Right kidney (tissue), 9 donors: ENCODE results near the gene KRTAP4-12.
"Not testable (repeated sequence)": the region's sequence is repeated elsewhere in the genome, so short reads cannot be mapped to it uniquely, and the experiment has no call there.

Experiments
- DNase-seq: peaks from one replicate; pipeline ENCODE4 v3.0.0-alpha.2; 2016
- long read RNA-seq, 8 donors: transcript quantifications; one replicate each; lab custom pipeline, GENCODE V29; 2026

The KRTAP4-12 gene
- long read RNA-seq, donor 1 = 0 reads
- long read RNA-seq, donor 2 = 0 reads
- long read RNA-seq, donor 3 = 0 reads
- long read RNA-seq, donor 4 = 0 reads
- long read RNA-seq, donor 5 = 0 reads
- long read RNA-seq, donor 6 = 0 reads
- long read RNA-seq, donor 7 = 0 reads
- long read RNA-seq, donor 8 = 0 reads

GRCh38 chr17:41123991-41124371 lies at the start of gene KRTAP4-12:
TSS of gene KRTAP4-12 (minus strand) at chr17:41124182. CDS start at chr17:41124122, 60 bp downstream.
- not testable (repeated sequence) for DNase-seq

DNA sequence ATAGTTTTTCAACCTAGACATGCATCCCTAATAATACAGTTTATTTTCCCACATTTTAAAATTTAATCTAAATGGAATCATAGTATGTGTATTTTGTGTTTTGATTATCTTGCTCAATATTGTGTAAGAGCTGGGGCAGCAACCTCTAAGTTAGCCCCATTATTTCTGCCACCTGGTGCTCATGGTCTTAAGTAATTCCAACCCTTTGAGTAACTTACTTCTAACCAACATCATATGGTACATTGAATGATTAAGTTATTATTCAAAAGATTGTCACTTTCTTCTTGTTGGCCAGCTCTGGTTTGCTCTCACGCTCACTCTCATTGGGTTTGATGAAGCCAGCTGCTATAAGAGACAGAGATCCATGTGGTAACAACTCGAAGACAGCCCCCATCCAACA lies 47.9 kb upstream of the KRTAP4-12 start:
- no peak for DNase-seq

DNA sequence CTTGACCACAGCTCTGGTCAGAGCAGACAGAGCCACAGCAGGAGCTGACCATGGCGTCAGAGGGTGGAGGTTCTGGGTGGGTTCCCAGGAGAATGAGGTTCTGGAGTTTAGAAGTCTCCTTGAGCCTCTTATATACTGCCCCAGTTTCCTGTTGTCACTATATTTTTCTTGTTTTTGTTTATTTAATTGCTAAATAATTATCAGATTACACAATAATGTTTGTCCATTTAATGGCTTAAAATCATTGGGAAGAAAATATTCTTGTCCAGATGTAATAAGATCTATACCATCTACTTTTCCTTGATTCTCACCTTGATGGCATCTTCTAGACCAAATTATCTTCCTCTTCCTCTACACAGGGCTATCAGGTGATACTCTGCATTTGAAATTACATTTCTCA lies 44.1 kb upstream of the KRTAP4-12 start, which contains the start of gene KRTAP4-3:
KRTAP4-3 (minus strand) TSS at position 101 of the 400 bp plus-strand sequence; CDS start at position 52, 49 bp downstream.
- DNase-seq = no peak

DNA sequence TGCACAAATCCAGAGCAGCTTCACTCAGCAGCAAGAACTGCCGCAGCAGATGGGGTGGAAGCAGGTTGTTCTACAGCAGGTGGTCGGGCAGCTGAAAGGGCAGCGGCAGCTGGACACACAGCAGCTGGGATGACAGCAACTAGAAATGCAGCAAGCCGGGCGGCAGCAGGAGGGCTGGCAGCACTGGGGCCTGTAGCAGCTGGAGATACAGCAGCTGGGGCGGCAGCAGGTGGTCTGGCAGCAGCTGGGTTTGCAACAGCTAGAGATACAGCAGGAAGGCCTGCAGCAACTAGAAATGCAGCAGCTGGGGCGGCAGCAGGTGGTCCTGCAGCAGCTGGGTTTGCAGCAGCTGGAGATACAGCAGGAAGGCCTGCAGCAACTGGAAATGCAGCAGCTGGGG lies 43.6 kb upstream of the KRTAP4-12 start:
- no peak for DNase-seq

DNA sequence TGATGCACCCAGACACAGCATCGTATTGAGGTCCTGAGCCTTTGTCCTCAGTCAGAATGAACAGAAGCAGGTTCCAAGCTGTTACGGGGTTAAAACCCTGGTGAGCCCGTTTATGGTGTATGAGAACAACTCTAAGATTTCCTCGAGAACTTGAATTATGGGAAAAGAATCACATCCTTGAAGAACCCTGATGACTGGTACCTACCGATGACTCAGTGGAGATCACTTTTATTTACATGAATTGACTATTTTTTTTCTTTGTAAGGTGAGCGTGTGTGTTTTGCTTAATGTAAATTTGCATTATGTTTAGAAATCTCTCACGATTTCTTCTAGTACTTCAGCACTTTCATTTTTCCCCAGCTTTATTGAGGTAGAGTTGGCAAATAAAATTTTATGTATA lies 39.8 kb upstream of the KRTAP4-12 start:
- no peak for DNase-seq

- DNase-seq = no peak
Observed at GRCh38 chr17:41160648-41161047, 36.7 kb upstream of the KRTAP4-12 start, which contains the start of gene KRTAP4-4. TSS of gene KRTAP4-4 (minus strand) at chr17:41160748. CDS start at chr17:41160691, 57 bp downstream.

DNA sequence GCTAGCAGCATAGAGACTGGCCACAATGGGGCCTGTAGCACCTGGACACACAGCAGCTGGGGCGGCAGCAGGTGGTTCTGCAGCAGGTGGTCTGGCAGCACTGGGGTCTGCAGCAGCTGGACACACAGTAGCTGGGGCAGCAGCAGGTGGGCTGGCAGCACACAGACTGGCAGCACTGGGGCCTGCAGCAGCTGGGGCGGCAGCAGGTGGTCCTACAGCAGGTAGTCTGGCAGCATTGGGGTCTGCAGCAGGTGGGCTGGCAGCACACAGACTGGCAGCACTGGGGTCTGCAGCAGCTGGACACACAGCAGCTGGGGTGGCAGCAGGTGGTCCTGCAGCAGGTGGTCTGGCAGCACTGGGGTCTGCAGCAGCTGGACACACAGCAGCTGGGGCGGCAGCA lies 36.2 kb upstream of the KRTAP4-12 start:
- DNase-seq = not testable (repeated sequence)

GRCh38 chr17:41153856-41154255 lies 29.9 kb upstream of the KRTAP4-12 start:
- no peak for DNase-seq

GRCh38 chr17:41151525-41151924 lies 27.5 kb upstream of the KRTAP4-12 start:
- DNase-seq = no peak

DNA sequence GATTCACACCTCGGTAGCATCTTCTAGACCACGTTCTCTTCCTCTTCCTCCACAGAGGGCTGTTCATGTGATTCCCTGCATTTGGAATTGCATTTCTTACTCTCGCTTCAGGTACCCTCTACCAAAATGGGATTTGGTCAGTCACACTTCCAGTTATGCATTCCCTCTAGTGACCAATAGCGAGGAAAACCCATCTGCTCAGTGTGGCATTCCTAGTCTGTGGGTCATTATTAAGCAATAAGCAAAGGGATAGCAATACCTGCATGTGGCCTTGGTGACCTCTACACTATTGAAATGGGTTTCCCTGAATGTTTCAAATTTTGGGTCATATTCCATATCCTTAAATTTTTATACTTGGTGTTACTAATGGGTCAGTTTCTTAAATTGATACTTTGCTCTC lies 26.0 kb upstream of the KRTAP4-12 start:
- no peak for DNase-seq

DNA sequence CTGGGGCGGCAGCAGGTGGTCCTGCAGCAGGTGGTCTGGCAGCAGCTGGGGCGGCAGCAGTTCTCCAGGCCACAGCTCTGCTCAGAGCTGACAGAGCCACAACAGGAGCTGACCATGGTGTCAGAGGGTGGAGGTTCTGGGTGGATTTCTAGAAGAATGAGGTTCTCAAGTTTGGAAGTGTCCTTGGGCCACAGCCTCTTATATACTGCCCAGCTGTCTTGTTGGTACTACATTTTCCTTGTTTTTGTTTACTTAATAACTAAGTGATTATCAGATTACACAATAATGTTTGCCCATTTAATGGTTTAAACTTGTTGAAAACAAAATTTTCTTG lies 25.6 kb upstream of the KRTAP4-12 start, which contains the start of gene KRTAP4-5:
KRTAP4-5 (minus strand) TSS at position 174 of the 334 bp plus-strand sequence; CDS start at position 116, 58 bp downstream.
- DNase-seq = no peak

DNA sequence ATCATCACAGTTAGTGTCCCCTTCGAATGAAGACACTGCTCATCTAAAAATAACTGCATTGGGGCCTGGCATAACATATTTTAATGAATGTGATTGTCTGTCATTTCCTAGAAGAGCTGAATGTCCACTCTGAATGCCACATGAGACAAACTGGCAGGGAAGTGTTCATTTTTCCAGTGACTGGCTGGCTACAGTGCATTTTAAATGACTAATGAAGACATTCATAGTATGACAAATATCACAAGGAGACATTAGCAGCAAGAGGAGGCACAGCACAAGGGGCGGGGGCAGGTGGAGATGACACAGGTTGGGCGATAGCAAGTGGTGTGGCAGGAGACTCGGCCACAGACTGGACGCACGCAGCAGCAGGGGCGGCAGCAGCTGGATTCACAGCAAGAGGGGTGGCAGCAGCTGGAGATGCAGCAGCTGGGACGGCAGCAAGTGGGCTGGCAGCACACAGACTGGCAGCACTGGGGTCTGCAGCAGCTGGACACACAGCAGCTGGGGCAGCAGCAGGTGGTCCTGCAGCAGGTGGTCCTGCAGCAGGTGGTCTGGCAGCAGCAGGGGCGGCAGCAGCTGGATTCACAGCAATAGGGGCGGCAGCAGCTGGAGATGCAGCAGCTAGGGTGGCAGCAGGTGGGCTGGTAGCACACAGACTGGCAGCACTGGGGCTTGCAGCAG lies 25.1 kb upstream of the KRTAP4-12 start:
- DNase-seq = not testable (repeated sequence)

GRCh38 chr17:41147531-41148204 lies 23.7 kb upstream of the KRTAP4-12 start:
- no peak for DNase-seq

DNA sequence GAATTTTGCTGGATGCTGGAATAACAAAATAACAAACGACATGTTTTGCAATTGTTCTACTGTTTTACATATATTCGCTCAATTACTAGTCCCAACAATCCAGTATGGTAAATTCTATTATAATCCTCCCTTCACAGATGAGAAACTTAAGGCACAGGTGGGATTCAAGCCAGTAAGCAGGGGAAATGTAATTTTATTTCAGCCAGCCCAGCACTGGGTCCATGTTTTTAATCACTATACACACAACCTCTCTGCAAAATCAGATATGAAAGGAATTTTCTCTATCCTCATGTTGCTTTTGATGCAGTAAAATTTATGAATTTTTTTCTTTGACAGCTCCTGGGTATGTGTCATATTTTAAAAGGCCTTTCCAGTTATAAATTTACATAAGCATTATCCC lies 21.3 kb upstream of the KRTAP4-12 start:
- no peak for DNase-seq

GRCh38 chr17:41144846-41145245 lies 20.9 kb upstream of the KRTAP4-12 start:
- DNase-seq = no peak

GRCh38 chr17:41141361-41141760 lies 17.4 kb upstream of the KRTAP4-12 start:
- no peak for DNase-seq

DNA sequence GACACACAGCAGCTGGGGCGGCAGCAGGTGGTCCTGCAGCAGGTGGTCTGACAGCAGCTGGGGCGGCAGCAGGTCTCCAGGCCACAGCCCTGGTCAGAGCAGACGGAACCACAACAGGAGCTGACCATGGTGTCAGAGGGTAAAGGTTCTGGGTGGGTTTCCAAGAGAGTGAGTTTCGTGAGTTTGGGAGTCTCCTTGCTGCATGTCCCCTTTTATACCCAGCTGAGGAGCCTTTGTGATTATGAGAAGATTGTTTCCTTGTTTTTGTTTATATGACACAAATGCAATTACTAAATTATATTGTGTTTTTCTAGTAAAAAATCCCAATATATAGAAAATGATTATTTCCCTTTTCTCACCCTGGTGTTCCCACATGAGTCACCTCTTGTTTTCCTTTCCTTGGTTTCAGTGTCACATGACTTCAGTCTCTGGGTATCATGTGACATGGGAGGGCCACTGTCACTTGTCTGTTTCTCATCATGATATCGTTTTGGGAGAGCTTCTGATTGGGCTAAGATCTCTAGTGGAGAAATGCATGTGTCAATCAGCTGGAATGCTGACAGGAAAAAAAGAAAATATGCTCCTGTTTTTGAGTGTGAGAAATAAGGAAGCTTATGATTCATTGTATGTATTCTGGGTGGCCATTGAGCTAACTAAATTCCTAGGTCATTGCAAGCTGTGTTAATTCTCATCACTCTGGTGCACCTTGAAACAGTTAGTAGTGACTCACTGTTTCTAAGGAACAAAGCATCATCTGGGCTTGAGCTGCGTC lies 16.6 kb upstream of the KRTAP4-12 start, which contains the start of gene KRTAP4-6:
KRTAP4-6 (minus strand) TSS at position 185 of the 772 bp plus-strand sequence; CDS start at position 128, 57 bp downstream.
- DNase-seq = no peak

DNA sequence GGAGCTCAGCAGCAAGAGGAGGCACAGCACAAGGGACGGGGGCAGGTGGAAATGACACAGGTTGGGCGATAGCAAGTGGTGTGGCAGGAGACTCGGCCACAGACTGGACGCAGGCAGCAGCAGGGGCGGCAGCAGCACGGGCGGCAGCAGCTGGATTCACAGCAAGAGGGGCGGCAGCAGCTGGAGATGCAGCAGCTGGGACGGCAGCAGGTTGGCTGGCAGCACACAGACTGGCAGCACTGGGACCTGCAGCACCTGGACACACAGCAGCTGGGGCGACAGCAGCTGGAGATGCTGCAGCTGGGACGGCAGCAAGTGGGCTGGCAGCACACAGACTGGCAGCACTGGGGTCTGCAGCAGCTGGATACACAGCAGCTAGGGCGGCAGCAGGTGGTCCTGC lies 15.9 kb upstream of the KRTAP4-12 start:
- not testable (repeated sequence) for DNase-seq

GRCh38 chr17:41133880-41134735 lies 10.1 kb upstream of the KRTAP4-12 start:
- DNase-seq = no peak

GRCh38 chr17:41131979-41132378 lies 8.0 kb upstream of the KRTAP4-12 start:
- DNase-seq = no peak

DNA sequence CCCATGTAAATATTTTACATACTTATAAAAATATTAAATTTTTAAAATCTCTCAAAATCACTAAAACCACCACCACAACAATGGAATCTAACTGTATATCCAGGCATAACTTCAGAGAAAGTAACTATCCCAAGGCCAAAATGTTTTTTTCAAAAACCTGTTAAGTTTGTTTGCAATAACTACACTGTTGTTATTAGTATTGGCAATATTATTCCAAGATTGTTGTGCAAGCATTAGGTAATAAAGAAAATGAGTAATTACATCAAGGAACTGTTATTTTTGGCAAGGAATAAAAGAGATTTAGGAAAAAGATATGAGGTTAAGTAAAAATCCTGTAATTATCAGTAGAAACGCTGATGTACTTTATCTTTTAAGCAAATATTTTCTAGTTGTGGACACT lies 3.4 kb upstream of the KRTAP4-12 start:
- no peak for DNase-seq

DNA sequence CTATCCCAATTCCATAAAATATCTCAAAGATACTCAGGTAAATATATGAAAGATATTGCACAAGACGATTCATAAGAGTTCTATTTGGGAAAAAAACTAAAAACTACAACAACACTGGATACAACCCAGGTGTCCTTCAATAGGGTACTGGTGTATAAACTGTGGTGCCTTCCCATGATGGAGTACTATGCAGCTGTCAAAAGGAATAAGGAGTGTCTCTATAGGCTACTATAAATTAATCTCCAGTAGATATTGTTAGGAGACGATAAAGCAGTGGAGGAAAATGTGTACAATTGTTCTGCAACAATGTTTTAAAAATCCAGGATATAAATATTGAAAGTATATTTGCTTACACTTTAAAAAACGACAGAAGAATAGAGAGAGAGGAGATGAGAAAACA lies 2.4 kb upstream of the KRTAP4-12 start:
- no peak for DNase-seq
